Thoracic aorta (tissue), 2 donors: ENCODE results near the gene RHCE. TPM values are rescaled to one million over a fixed set of nuclear protein-coding genes. Genes with fewer than 3 reads are reported as not detected.
"Not testable (repeated sequence)": the region's sequence is repeated elsewhere in the genome, so short reads cannot be mapped to it uniquely, and the experiment has no call there.

Experiments
- ATAC-seq: fragments of 150-250 bp; one replicate; pipeline ENCODE4 v1.8.0; 2017; ENCODE audit warnings: low read depth; ENCODE audit not compliant: insufficient number of reproducible peaks, low FRiP score
- DNase-seq: peaks from one replicate; pipeline ENCODE4 v3.0.0-alpha.2; 2020; ENCODE audit warnings: low spot score
- H3K27ac ChIP-seq, 2 donors: fragments of 200-600 bp; sonication (generic); 1 replicate in 1 of 2; 2 replicates in 1 of 2; pipeline ENCODE4 v1.5.1; 2016; ENCODE audit warnings: mild to moderate bottlenecking in 2 of 2, moderate library complexity in 2 of 2
- H3K27me3 ChIP-seq: fragments of 200-600 bp; sonication (generic); replicated peaks from 2 replicates; pipeline ENCODE4 v1.6.0; 2016; ENCODE audit warnings: mild to moderate bottlenecking; ENCODE audit not compliant: insufficient read depth
- H3K36me3 ChIP-seq: fragments of 200-600 bp; sonication (generic); one replicate; pipeline ENCODE4 v1.5.1; 2016
- H3K4me1 ChIP-seq, 2 donors: fragments of 200-600 bp; sonication (generic); 1 replicate in 1 of 2; 2 replicates in 1 of 2; pipeline versions ENCODE4 v1.5.1 to v1.6.0; 2016; ENCODE audit warnings: low read depth in 2 of 2, mild to moderate bottlenecking in 1 of 2; ENCODE audit not compliant: control insufficient read depth in 1 of 2
- H3K4me3 ChIP-seq: fragments of 200-600 bp; sonication (generic); 2 replicates; pipeline ENCODE4 v1.5.1; 2016; ENCODE audit warnings: mild to moderate bottlenecking
- H3K9me3 ChIP-seq: fragments of 200-600 bp; sonication (generic); 2 replicates; pipeline ENCODE4 v1.5.1; 2016
- CTCF ChIP-seq: fragments of 200-600 bp; sonication (generic); IDR thresholded peaks from one replicate; pipeline ENCODE4 v1.5.1; 2019; ENCODE audit warnings: antibody characterized with exemption
- total RNA-seq, 2 donors: library from RNA; depleted of rRNA; stranded (reverse); fragments of >200 nt; gene quantifications; one replicate each; pipeline versions ENCODE4 v1.1.0 to v1.2.3, GENCODE V29; 2016

RHCE gene
- total RNA-seq, 2 donors from 2014 or later, result not detected

DNA sequence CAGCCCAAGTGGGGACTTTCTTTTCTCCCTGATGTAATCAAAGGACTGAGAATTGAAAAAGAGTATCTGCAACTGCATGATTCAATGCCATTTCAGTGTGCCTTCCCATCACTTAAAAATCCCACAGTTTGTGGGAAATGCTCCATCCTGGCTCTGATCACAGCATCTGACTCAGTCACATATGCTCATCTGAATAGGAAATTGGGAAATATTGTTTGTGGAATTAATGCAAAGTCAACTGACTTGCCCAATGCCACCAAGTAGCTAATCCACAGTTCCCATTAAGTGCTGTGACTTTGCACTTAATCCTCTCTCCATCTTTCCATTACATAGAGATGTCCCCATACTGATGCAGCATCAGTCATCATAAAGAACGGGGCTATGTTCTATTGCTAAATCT, 37.5 kb downstream of the RHCE start:
- not testable (repeated sequence) for H3K27ac ChIP-seq, H3K36me3 ChIP-seq, ATAC-seq, DNase-seq, H3K27me3 ChIP-seq, H3K4me3 ChIP-seq, H3K4me1 ChIP-seq, H3K9me3 ChIP-seq

DNA sequence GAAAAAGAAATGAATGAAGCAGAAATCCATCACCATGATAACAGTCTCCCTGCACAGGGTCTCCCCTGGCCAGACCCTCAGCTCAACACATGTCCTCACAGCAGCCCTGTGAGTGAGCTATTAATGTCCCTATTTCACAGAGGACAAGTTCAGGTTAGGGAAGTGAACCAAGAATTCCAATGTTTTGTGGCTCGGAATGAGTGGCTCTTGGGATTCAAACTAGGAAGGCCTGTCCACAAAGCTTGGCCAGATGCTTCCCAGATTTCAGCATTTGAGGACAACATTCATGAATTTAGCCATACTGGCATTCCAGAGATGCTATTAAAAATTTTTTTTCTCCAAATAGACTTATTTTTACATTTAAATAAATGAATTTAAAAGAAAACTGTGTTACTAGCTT, 38.1 kb downstream of the RHCE start:
- not testable (repeated sequence) for H3K27ac ChIP-seq, H3K27me3 ChIP-seq, H3K4me1 ChIP-seq, H3K4me3 ChIP-seq, DNase-seq, H3K36me3 ChIP-seq, ATAC-seq, H3K9me3 ChIP-seq

- DNase-seq, H3K4me1 ChIP-seq, H3K4me3 ChIP-seq, H3K36me3 ChIP-seq, H3K27ac ChIP-seq, ATAC-seq, H3K9me3 ChIP-seq, H3K27me3 ChIP-seq: not testable (repeated sequence)
Observed at GRCh38 chr1:25378367-25378766, 42.3 kb downstream of the RHCE start.

GRCh38 chr1:25371757-25372156, 48.9 kb downstream of the RHCE start:
- not testable (repeated sequence) for H3K36me3 ChIP-seq, ATAC-seq, DNase-seq

DNA sequence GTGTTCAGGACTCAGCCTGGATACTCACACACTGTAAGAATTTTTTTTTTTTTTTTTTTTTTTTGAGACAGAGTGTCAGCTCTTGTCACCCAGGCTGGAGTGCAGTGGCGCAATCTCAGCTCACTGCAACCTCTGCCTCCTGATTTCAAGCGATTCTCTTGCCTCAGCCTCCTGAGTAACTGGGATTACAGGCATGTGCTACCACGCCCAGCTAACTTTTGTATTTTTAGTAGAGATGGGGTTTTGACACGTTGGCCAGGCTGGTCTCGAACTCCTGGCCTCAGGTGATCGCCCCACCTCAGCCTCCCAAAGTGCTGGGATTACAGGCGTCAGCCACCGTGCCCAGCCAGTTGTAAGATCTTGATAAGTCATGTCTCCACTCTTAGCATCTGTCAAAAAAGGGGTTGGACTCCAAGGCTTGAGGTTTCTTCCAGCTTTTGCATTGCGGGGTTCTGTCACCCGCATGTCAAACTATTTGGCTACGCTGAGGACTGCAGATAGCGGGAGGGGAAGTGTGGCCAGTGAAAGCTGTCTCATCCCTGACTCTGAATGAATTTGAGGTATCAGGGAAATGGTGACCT, 50.8 kb downstream of the RHCE start:
- H3K27me3 ChIP-seq, H3K4me3 ChIP-seq, DNase-seq, H3K36me3 ChIP-seq, ATAC-seq, H3K9me3 ChIP-seq, H3K27ac ChIP-seq, H3K4me1 ChIP-seq: not testable (repeated sequence)

More at GRCh38 chr1:25371757-25372156, 48.9 kb downstream of the RHCE start:
- H3K27ac ChIP-seq, H3K4me3 ChIP-seq, H3K4me1 ChIP-seq, H3K27me3 ChIP-seq, H3K9me3 ChIP-seq: not testable (repeated sequence)

DNA sequence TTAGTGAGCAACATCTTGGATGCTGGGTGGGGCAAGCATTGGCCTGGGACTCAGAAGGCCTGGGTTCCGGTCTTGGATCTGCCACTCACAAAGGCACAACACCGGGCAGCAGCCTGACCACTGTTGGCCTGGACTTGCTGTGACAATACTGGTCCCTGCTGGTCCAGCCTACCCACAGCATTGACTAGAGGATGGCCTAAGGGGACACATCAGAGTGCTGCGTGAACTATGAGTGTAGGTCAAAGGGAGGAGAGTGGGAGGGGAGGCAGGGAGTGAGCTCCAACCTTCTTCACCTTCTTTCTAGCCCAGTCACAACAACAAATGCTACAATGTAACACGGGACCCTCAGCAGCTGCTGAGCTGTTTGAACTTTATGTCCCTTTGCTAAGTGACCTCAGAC, 51.4 kb downstream of the RHCE start:
- Histone ChIP-seq H3K36me3 (no peaks in the 10 kb centered on the region), H3K9me3 (no peaks in the 10 kb centered on the region), H3K27me3 (no peaks in the 10 kb centered on the region), H3K4me3 (no peak overlapping the region), H3K4me1 (no peaks in the 10 kb centered on the region), H3K27ac (no peak overlapping the region)
- no peak for TF ChIP-seq CTCF
- DNase-seq (no peak), ATAC-seq (no peak)

DNA sequence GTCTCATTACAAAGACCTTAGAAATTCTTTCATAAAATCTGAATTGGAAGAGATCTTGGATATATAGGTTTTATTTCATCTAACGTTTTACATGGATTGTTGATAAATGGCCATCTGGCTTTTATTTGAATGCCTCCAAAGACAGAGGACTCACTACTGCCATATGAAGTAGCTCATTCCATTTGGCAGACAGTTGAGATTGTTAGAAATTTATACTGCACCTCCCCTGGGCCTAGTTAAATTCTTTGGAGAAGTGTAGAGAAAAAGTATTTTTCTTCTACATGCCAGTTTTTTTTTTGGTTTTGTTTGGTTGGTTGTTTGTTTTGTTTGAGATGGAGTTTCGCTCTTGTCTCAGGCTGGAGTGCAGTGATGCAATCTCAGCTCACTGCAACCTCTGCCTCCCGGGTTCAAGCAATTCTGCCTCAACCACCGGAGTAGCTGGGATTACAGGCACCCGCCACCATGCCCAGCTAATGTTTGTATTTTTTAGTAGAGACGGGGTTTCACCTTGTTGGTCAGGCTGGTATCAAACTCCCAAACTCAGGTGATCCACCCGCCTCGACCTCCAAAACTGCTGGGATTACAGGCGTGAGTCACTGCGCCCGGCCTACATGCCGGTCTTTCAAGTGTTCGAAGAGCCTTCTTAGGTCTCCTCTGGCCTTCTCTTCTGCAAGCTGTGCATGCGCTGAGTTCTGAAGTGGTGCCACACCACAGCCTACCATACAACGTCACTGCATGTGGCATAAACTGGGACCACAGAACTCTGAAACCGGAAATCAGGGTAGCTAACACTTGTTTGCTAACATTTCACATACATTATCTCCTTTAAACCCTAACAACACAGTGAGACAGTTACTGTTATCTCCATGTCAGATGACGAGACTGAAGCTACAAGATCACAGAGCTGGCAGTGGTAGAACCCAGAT, 57.7 kb downstream of the RHCE start:
- H3K4me3 ChIP-seq, DNase-seq, H3K4me1 ChIP-seq, H3K9me3 ChIP-seq, H3K27me3 ChIP-seq, ATAC-seq, H3K27ac ChIP-seq: not testable (repeated sequence)
- H3K36me3 ChIP-seq, result peaks cover 15% of the 10 kb centered on the region

GRCh38 chr1:25361901-25362300, 58.7 kb downstream of the RHCE start:
- Histone ChIP-seq H3K4me3 (no peak overlapping the region), H3K27me3 (no peaks in the 10 kb centered on the region), H3K4me1 (peaks cover 0 to under 1% of the 10 kb centered on the region in 2 donors), H3K36me3 (peaks cover 20% of the 10 kb centered on the region), H3K9me3 (no peaks in the 10 kb centered on the region), H3K27ac (no peak overlapping the region)
- ATAC-seq (no peak), DNase-seq (no peak)
- no peak for TF ChIP-seq CTCF
